ENCODE measurements around the gene ASPSCR1. TPM values are rescaled to one million over a fixed set of nuclear protein-coding genes. Genes with fewer than 3 reads are reported as not detected.

The ASPSCR1 gene
- total and polyA plus RNA-seq, 2 of the 13 experiments (the other 11 are each of a cell fraction or from before 2014, with no cell fraction given), result 274 to 314 TPM

DNA sequence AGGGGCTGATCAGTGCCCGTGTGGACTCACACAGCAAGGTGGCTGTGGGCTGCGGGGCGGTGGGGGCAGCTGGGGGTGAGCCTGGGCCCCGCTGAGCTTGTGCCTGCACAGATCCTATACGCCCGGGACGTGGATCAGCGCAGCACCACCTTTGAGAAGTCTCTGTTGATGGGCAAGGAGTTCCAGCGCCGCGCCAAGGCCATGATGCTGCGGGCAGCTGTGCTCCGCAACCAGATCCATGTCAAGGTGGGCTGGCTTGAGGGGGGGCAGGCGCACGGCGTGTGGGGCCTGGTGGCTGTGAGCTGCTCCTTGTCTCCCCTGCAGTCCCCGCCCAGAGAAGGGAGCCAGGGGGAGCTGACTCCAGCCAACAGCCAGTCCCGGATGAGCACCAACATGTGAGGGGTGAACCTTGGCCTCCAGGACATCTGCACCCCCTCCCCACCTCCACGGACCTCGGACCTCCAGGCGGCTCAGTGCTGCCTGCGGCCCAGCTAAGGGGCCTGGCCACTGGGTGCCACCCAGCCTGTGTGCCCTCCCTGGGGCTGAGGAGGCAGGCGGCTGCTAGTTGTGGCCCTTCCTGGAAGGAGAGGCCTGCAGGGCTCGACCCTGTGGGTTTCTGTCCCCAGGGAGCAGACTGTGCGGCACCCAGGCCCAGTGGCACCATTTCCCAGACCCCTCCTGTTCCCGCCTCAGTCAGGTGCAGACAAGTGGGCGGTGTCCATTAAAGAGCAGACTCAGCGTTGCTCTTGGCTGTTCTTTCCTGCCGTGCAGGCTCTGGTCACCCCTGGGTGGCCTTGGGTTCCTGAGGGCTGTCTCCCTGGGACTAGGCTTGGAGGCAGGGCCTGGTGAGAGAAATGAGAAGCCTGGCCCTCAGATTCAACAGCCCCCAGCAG lies 79.5 kb downstream of the ASPSCR1 start (continued):
- 0 out of 2 replicates have a peak, but pooled peaks have one; percentile 61 for TF ChIP-seq ZNF670 (CRISPR knock-in tag; IDR thresholded peaks at IDR 0.05; ENCODE audit: borderline replicate concordance)
- no peak for TF ChIP-seq ZNF251 (CRISPR knock-in tag; IDR thresholded peaks at IDR 0.05)
- 0 out of 2 replicates have a peak, but pooled peaks have one; percentile 63 for TF ChIP-seq ZNF430 (CRISPR knock-in tag; IDR thresholded peaks at IDR 0.05)
- no peak for TF ChIP-seq HMGA1 (CRISPR knock-in tag; conservative IDR thresholded peaks at IDR 0.05)
- peak; percentile 15; the same call in 1 of the 2 replicates for TF ChIP-seq JUN (CRISPR knock-in tag; IDR thresholded peaks at IDR 0.05)
- peak; percentile 51 for TF ChIP-seq RARA (CRISPR knock-in tag; IDR thresholded peaks at IDR 0.05)
- TF ChIP-seq ZEB1 (IDR thresholded peaks at IDR 0.05; ENCODE audit: insufficient replicate concordance, low read depth), result peak; percentile 35
- no peak for TF ChIP-seq ARNT2 (CRISPR knock-in tag; IDR thresholded peaks at IDR 0.05; ENCODE audit: low read depth)
- peak; percentile 71 for TF ChIP-seq RXRB (CRISPR knock-in tag; IDR thresholded peaks at IDR 0.05; ENCODE audit: borderline replicate concordance)
- no peak; the same call in 1 of the 2 replicates for TF ChIP-seq ATF7-NPFF (CRISPR knock-in tag; IDR thresholded peaks at IDR 0.05; ENCODE audit: low read depth)
- peak; percentile 57 for TF ChIP-seq ZNF768 (CRISPR knock-in tag; IDR thresholded peaks at IDR 0.05)
- TF ChIP-seq SP140L (CRISPR knock-in tag; IDR thresholded peaks at IDR 0.05; ENCODE audit: borderline replicate concordance), result no peak
- TF ChIP-seq, protein P1, sequence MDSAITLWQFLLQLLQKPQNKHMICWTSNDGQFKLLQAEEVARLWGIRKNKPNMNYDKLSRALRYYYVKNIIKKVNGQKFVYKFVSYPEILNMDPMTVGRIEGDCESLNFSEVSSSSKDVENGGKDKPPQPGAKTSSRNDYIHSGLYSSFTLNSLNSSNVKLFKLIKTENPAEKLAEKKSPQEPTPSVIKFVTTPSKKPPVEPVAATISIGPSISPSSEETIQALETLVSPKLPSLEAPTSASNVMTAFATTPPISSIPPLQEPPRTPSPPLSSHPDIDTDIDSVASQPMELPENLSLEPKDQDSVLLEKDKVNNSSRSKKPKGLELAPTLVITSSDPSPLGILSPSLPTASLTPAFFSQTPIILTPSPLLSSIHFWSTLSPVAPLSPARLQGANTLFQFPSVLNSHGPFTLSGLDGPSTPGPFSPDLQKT (CRISPR knock-in tag; IDR thresholded peaks at IDR 0.05; ENCODE audit: borderline replicate concordance), result no peak
- peak; percentile 42; the same call in 1 of the 2 replicates for TF ChIP-seq REL (CRISPR knock-in tag; conservative IDR thresholded peaks at IDR 0.05)
- TF ChIP-seq ZNF496 (CRISPR knock-in tag; IDR thresholded peaks at IDR 0.05; ENCODE audit: insufficient replicate concordance), result no peak
- peak; percentile 70; the same call in 1 of the 2 replicates for TF ChIP-seq PAWR (CRISPR knock-in tag; IDR thresholded peaks at IDR 0.05; ENCODE audit: borderline replicate concordance)
- no peak for TF ChIP-seq ZNF678 (CRISPR knock-in tag; IDR thresholded peaks at IDR 0.05)
- no peak for TF ChIP-seq ATRX (CRISPR knock-in tag; IDR thresholded peaks at IDR 0.05; ENCODE audit: borderline replicate concordance)
- TF ChIP-seq, protein P2, sequence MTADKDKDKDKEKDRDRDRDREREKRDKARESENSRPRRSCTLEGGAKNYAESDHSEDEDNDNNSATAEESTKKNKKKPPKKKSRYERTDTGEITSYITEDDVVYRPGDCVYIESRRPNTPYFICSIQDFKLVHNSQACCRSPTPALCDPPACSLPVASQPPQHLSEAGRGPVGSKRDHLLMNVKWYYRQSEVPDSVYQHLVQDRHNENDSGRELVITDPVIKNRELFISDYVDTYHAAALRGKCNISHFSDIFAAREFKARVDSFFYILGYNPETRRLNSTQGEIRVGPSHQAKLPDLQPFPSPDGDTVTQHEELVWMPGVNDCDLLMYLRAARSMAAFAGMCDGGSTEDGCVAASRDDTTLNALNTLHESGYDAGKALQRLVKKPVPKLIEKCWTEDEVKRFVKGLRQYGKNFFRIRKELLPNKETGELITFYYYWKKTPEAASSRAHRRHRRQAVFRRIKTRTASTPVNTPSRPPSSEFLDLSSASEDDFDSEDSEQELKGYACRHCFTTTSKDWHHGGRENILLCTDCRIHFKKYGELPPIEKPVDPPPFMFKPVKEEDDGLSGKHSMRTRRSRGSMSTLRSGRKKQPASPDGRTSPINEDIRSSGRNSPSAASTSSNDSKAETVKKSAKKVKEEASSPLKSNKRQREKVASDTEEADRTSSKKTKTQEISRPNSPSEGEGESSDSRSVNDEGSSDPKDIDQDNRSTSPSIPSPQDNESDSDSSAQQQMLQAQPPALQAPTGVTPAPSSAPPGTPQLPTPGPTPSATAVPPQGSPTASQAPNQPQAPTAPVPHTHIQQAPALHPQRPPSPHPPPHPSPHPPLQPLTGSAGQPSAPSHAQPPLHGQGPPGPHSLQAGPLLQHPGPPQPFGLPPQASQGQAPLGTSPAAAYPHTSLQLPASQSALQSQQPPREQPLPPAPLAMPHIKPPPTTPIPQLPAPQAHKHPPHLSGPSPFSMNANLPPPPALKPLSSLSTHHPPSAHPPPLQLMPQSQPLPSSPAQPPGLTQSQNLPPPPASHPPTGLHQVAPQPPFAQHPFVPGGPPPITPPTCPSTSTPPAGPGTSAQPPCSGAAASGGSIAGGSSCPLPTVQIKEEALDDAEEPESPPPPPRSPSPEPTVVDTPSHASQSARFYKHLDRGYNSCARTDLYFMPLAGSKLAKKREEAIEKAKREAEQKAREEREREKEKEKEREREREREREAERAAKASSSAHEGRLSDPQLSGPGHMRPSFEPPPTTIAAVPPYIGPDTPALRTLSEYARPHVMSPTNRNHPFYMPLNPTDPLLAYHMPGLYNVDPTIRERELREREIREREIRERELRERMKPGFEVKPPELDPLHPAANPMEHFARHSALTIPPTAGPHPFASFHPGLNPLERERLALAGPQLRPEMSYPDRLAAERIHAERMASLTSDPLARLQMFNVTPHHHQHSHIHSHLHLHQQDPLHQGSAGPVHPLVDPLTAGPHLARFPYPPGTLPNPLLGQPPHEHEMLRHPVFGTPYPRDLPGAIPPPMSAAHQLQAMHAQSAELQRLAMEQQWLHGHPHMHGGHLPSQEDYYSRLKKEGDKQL (CRISPR knock-in tag; IDR thresholded peaks at IDR 0.05; ENCODE audit: low read depth), result no peak
- TF ChIP-seq, protein P3, sequence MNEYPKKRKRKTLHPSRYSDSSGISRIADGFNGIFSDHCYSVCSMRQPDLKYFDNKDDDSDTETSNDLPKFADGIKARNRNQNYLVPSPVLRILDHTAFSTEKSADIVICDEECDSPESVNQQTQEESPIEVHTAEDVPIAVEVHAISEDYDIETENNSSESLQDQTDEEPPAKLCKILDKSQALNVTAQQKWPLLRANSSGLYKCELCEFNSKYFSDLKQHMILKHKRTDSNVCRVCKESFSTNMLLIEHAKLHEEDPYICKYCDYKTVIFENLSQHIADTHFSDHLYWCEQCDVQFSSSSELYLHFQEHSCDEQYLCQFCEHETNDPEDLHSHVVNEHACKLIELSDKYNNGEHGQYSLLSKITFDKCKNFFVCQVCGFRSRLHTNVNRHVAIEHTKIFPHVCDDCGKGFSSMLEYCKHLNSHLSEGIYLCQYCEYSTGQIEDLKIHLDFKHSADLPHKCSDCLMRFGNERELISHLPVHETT (CRISPR knock-in tag; conservative IDR thresholded peaks at IDR 0.05), result 0 out of 2 replicates have a peak, but pooled peaks have one; percentile 43
- peak; percentile 44; the same call in 1 of the 2 replicates for TF ChIP-seq YEATS2 (CRISPR knock-in tag; IDR thresholded peaks at IDR 0.05; ENCODE audit: borderline replicate concordance)
